Muscle layer of duodenum (tissue), 2 donors: ENCODE data around the gene EMC7.
A peak's percentile ranks its signal among the peaks of the same experiment; 100 is the strongest.
"Not testable (repeated sequence)": the region's sequence is repeated elsewhere in the genome, so short reads cannot be mapped to it uniquely, and the experiment has no call there.

Experiments used
- H3K27ac ChIP-seq: one replicate; pipeline ENCODE4 v1.7.0; 2013; ENCODE audit warnings: mild to moderate bottlenecking, low read length
- H3K27me3 ChIP-seq: one replicate; pipeline ENCODE4 v1.7.0; 2013; ENCODE audit warnings: low read depth, mild to moderate bottlenecking, control low read depth, low read length
- H3K36me3 ChIP-seq, 2 donors: one replicate each; pipeline ENCODE4 v1.7.0; 2013; ENCODE audit warnings: low read length in 2 of 2, control low read depth in 1 of 2, mild to moderate bottlenecking in 1 of 2; ENCODE audit not compliant: insufficient read depth in 2 of 2, control insufficient read depth in 1 of 2
- H3K4me1 ChIP-seq, 2 donors: one replicate each; pipeline ENCODE4 v1.7.0; 2013; ENCODE audit warnings: low read length in 2 of 2, mild to moderate bottlenecking in 2 of 2, control low read depth in 1 of 2, moderate library complexity in 1 of 2; ENCODE audit not compliant: insufficient read depth in 2 of 2, control insufficient read depth in 1 of 2
- H3K4me3 ChIP-seq, 2 donors: one replicate each; pipeline ENCODE4 v1.7.0; 2013; ENCODE audit warnings: low read length in 2 of 2, low read depth in 1 of 2, mild to moderate bottlenecking in 1 of 2
- H3K9me3 ChIP-seq, 2 donors: one replicate each; pipeline ENCODE4 v1.7.0; 2013; ENCODE audit warnings: low read length in 2 of 2, control low read depth in 1 of 2, mild to moderate bottlenecking in 1 of 2; ENCODE audit not compliant: control insufficient read depth in 1 of 2
- donor health status: healthy.

EMC7 gene

GRCh38 chr15:34101366-34102174, at the start of gene EMC7, which contains the start of gene PGBD4:
EMC7 (minus strand) TSS chr15:34101862; CDS start chr15:34101839, 23 bp downstream.
PGBD4 (plus strand) TSS chr15:34102083; CDS start chr15:34102532, 449 bp downstream.
- peak within 1 kb of the TSS; percentile 84 to 97 for H3K4me3 ChIP-seq

DNA sequence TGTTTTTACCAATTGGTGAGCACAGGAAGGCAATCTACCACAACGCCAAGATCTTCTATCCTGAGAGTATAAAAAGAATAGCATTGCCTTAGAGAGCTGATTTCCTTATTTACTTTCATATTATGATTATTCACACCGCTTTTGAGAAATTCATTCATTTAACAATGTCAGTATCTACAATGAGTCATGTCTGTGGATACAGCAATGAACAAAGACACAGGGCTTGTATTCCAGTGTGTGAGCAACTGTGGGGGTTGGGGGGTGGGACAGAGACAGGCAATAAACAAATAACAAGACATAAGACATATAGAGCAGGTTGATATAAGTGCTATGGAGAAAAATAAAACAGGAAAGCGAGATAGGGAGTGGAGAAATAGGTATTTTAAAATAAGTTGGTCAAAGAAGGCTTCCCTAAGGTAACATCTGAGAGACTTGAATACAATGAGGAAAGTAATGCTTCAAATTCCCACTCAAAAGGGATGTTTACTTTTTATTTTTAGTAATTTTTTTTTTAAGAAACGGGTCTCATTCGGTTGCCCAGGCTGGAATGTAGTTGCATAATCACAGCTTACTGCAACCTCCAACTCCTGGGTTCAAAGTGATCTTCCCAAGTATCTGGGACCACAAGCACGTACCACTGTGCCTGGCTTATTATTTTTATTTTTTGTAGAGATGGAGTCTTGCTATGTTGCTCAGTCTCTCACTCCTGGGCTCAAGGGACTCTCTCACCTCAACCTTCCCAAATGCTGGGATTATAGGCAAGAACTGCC, 45.9 kb upstream of the EMC7 start:
- Histone ChIP-seq H3K27me3 (no peaks in the 10 kb centered on the region), H3K4me3 (no peak overlapping the region), H3K4me1 (no peaks in the 10 kb centered on the region), H3K9me3 (no peaks in the 10 kb centered on the region), H3K27ac (no peak overlapping the region), H3K36me3 (peaks cover 11 to 72% of the 10 kb centered on the region in 2 donors)

More at GRCh38 chr15:34101366-34102174, at the start of gene EMC7, which contains the start of gene PGBD4:
- H3K27me3 ChIP-seq, result no peaks in the 10 kb centered on the region
- no peaks in the 10 kb centered on the region for H3K36me3 ChIP-seq
- peak within 1 kb of the TSS; percentile 91 for H3K27ac ChIP-seq
- peaks cover 5 to 29% of the 10 kb centered on the region in 2 donors for H3K4me1 ChIP-seq
- H3K9me3 ChIP-seq, result no peaks in the 10 kb centered on the region

GRCh38 chr15:34133511-34133910, 31.8 kb upstream of the EMC7 start:
- Histone ChIP-seq H3K4me3 (no peak overlapping the region), H3K27me3 (no peaks in the 10 kb centered on the region), H3K27ac (no peak overlapping the region), H3K9me3 (no peaks in the 10 kb centered on the region), H3K36me3 (no peaks in the 10 kb centered on the region), H3K4me1 (no peaks in the 10 kb centered on the region)

GRCh38 chr15:34132881-34133280, 31.2 kb upstream of the EMC7 start:
- no peak overlapping the region for H3K27ac ChIP-seq
- no peaks in the 10 kb centered on the region for H3K9me3 ChIP-seq
- H3K4me1 ChIP-seq, result no peaks in the 10 kb centered on the region
- H3K27me3 ChIP-seq, result no peaks in the 10 kb centered on the region
- no peak overlapping the region for H3K4me3 ChIP-seq
- no peaks in the 10 kb centered on the region for H3K36me3 ChIP-seq

DNA sequence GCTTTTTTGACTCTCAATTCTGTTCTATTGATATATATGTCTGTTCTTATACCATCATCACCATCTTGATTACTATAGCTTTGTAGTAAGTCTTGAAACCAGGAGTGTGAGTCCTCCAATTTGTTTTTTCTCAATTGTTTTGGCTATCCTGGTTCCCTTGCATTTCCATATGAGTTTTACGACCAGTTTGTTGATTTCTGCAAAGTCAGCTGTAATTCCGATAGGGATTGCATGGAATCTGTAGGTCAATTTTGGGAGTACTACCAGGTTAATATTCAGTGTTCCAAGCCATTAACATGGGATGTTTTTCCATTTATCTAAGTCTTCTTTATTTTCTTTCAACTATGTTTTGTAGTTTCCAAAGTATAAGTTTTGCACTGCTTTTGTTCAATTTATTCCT, 27.2 kb upstream of the EMC7 start:
- no peak overlapping the region for H3K27ac ChIP-seq
- no peaks in the 10 kb centered on the region for H3K36me3 ChIP-seq
- H3K4me3 ChIP-seq, result no peak overlapping the region
- no peaks in the 10 kb centered on the region for H3K27me3 ChIP-seq
- no peaks in the 10 kb centered on the region for H3K9me3 ChIP-seq
- H3K4me1 ChIP-seq, result no peaks in the 10 kb centered on the region

DNA sequence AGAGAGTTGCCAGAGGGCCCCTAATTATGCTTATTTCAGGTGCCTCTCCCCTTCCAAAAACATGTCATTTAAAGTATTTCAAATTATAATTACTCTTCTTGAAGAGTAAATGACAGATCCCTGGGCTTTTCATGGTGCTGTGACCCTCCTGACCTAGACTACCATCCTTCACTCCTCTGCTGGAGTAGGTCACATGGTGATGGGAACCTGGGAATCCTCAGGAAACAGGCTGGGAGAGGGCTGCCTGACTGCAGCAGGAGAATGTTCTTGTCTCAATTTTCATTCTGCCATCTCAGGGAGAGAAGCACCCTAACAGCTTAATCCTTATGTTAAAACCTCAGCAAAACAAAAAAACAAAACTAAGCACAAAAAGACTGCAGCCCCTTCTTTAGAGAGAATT, 24.9 kb upstream of the EMC7 start:
- H3K27me3 ChIP-seq, result no peaks in the 10 kb centered on the region
- no peaks in the 10 kb centered on the region for H3K4me1 ChIP-seq
- no peaks in the 10 kb centered on the region for H3K36me3 ChIP-seq
- no peak overlapping the region for H3K4me3 ChIP-seq
- H3K9me3 ChIP-seq, result no peaks in the 10 kb centered on the region
- no peak overlapping the region for H3K27ac ChIP-seq

- H3K9me3 ChIP-seq, result no peaks in the 10 kb centered on the region
- H3K4me1 ChIP-seq, result no peaks in the 10 kb centered on the region
- no peak overlapping the region for H3K27ac ChIP-seq
- no peaks in the 10 kb centered on the region for H3K27me3 ChIP-seq
- no peak overlapping the region for H3K4me3 ChIP-seq
- no peaks in the 10 kb centered on the region for H3K36me3 ChIP-seq
Measured at GRCh38 chr15:34125945-34126344, 24.3 kb upstream of the EMC7 start.

DNA sequence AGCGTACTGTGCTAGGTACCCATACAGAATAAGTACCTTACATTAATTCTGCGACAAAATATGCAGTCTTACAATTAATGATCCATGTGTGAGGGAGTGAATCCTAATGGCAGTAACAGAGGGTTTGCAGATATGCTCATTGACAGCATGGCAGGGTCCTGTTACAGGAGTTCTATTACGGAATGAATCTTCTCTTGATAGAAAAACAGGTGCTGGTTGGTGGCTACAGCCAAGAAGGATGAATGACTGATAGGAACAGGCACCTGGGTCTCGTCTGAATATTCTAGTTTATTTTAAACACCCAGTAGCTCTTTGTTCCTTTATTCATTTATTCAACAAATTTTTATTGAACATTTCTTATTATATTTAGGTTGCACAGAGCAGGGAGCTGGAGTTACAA, 23.0 kb upstream of the EMC7 start:
- Histone ChIP-seq H3K36me3 (no peaks in the 10 kb centered on the region), H3K9me3 (no peaks in the 10 kb centered on the region), H3K4me3 (no peak overlapping the region), H3K27ac (no peak overlapping the region), H3K4me1 (no peaks in the 10 kb centered on the region), H3K27me3 (no peaks in the 10 kb centered on the region)

DNA sequence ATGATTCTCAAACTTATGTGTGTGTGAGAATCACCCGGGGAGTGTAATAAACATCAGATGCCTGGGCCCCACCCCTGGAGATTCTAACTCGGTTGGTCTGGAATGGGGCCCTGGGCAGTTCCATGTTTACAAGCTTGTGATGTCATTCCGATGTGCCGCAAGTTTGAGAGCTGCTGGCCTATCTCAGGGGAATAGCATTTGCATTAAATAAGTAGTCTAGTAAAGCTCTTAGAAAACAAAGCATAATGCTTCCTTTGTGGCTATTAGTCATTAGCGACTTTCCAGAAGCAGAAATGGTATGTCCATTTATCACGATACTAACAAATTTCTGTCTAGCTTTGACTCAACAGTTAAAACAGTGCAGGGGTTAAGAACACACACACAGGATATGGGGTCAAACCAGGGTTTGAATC, 21.1 kb upstream of the EMC7 start:
- no peaks in the 10 kb centered on the region for H3K9me3 ChIP-seq
- H3K36me3 ChIP-seq, result no peaks in the 10 kb centered on the region
- no peak overlapping the region for H3K4me3 ChIP-seq
- H3K4me1 ChIP-seq, result no peaks in the 10 kb centered on the region
- no peak overlapping the region for H3K27ac ChIP-seq
- H3K27me3 ChIP-seq, result no peaks in the 10 kb centered on the region

DNA sequence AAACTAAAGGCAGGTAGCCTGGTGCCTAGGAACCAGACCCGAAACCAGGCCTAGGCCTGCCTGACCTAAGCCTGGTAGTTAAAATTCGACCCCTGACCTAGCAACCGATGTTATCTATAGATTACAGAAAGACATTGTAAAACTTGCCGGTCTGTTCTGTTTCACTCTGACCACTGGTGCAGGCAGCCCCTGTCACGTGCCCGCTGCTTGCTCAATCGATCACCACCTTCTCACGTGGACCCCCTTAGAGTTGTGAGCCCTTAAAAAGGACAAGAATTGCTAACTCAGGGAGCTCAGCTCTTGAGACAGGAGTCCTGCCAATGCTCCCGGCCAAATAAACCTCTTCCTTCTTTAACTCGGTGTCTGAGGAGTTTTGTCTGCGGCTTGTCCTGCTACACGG, 20.1 kb upstream of the EMC7 start:
- H3K27me3 ChIP-seq, H3K36me3 ChIP-seq, H3K4me1 ChIP-seq, H3K27ac ChIP-seq, H3K4me3 ChIP-seq, H3K9me3 ChIP-seq: not testable (repeated sequence)

GRCh38 chr15:34120420-34120819, 18.8 kb upstream of the EMC7 start:
- not testable (repeated sequence) for H3K4me3 ChIP-seq, H3K36me3 ChIP-seq, H3K27me3 ChIP-seq, H3K9me3 ChIP-seq, H3K4me1 ChIP-seq, H3K27ac ChIP-seq
